Measurements from ENCODE around the gene EXD3. TPM values are rescaled to one million over a fixed set of nuclear protein-coding genes. Genes with fewer than 3 reads are reported as not detected.

The EXD3 gene
- total and polyA plus RNA-seq, 9 of the 15 experiments (the other 6 are each of a cell fraction or from before 2014, with no cell fraction given) = 0.29 to 12.5 (median 3.9) TPM

GRCh38 chr9:137294681-137295237 lies 128.2 kb downstream of the EXD3 start:
- peaks cover 16 to 51% of the 10 kb centered on the region in 2 experiments for H3K4me1 ChIP-seq (replicated peaks in 1 of 2; ENCODE audit: control insufficient read depth in 2 of 2, insufficient read depth in 2 of 2, low read length in 2 of 2)
- peak in 1 of 4 experiments; percentile 35 for DNase-seq (ENCODE audit: extremely low read depth in 1 of 4, low spot score in 3 of 4)
- H4K20me1 ChIP-seq (replicated peaks; ENCODE audit: control insufficient read depth, insufficient read depth, low read length) = no peaks in the 10 kb centered on the region; the same call in none of the 2 replicates
- H2AFZ ChIP-seq (ENCODE audit: low read depth, low read length) = peak overlapping the region; percentile 83
- peak overlapping the region; percentile 49; the same call in 1 of the 2 replicates for H3K4me2 ChIP-seq (ENCODE audit: insufficient read depth, low read length)
- H3K9me3 ChIP-seq (replicated peaks; ENCODE audit: control insufficient read depth, insufficient read depth, low read depth, low read length) = 0 out of 2 replicates have a peak, but pooled peaks cover 1% of the 10 kb centered on the region
- WGBS (ENCODE audit: insufficient coverage, low coverage, missing lambda C conversion rate) = 76% methylated on average over 34 of the region's 35 CpGs
- in situ Hi-C loops (cut with MboI) = loop anchor here (5.0 kb wide), 1 partner anchor 233 kb away; no protein-coding TSS in a partner anchor
- BruUV-seq (replicated peaks) = no TSS peak
- peak overlapping the region; percentile 55 for H3K4me3 ChIP-seq
- POLR2A ChIA-PET = no interaction called here
- H3K79me2 ChIP-seq (ENCODE audit: control insufficient read depth, insufficient read depth, low read length) = peaks cover 8% of the 10 kb centered on the region
- no peaks in the 10 kb centered on the region for H3K9me1 ChIP-seq (ENCODE audit: control insufficient read depth, insufficient read depth, low read length)
- no peak for FAIRE-seq
- peak overlapping the region; percentile 56; the same call in 1 of the 3 replicates for H3K27ac ChIP-seq (ENCODE audit: extremely low read depth, low read depth, low read length)
- peak overlapping the region; percentile 56 to 87; a peak in 2 of 4 replicates for H3K9ac ChIP-seq (ENCODE audit: insufficient read depth in 1 of 2, low read depth in 2 of 2, low read length in 2 of 2)
- H3K36me3 ChIP-seq (ENCODE audit: control insufficient read depth, insufficient read depth, low read length) = peaks cover 8% of the 10 kb centered on the region; the same call in 1 of the 3 replicates
- intact Hi-C loops (cut with micrococcal nuclease) = no loop called here
- ATAC-seq = no peak
- H3K27me3 ChIP-seq (ENCODE audit: control insufficient read depth in 2 of 2, insufficient read depth in 2 of 2, low read length in 2 of 2) = no peaks in the 10 kb centered on the region
- CTCF ChIA-PET (ENCODE audit: low intra/inter-chr PET ratio) = interaction anchor here (0.6 to 1.7 kb wide), 3 partner anchors 17 to 508 kb away, joined by 3 to 8 read pairs (median 4); partner anchors contain the start of gene TOR4A
- TF ChIP-seq MYBL2 (IDR thresholded peaks at IDR 0.05; ENCODE audit: low read depth) (no peak), MYBL2 (CRISPR knock-in tag; IDR thresholded peaks at IDR 0.05; ENCODE audit: borderline replicate concordance) (no peak), SMAD1 (IDR thresholded peaks at IDR 0.05; ENCODE audit: low read depth, low read length, partially characterized antibody) (no peak), FIP1L1 (IDR thresholded peaks at IDR 0.05; ENCODE audit: low read depth, low read length, poor library complexity, severe bottlenecking) (peak; percentile 22), HLTF (IDR thresholded peaks at IDR 0.05) (peak; percentile 14; the same call in 1 of the 2 replicates), ZBTB1 (CRISPR knock-in tag; IDR thresholded peaks at IDR 0.05; ENCODE audit: borderline replicate concordance, low read depth) (peak; percentile 15; the same call in 1 of the 2 replicates), BRCA1 (IDR thresholded peaks at IDR 0.05) (no peak), BRCA1 (CRISPR knock-in tag; IDR thresholded peaks at IDR 0.05) (0 out of 2 replicates have a peak, but pooled peaks have one; percentile 24), HNRNPH1 (optimal IDR thresholded peaks at IDR 0.05; ENCODE audit: low read depth, low read length) (no peak), ZNF609 (CRISPR knock-in tag; IDR thresholded peaks at IDR 0.05; ENCODE audit: borderline replicate concordance) (no peak), ZFX (CRISPR knock-in tag; IDR thresholded peaks at IDR 0.05) (peak; percentile 43; the same call in 1 of the 2 replicates), USF1 (CRISPR knock-in tag; IDR thresholded peaks at IDR 0.05) (no peak), ZBTB33 (CRISPR knock-in tag; IDR thresholded peaks at IDR 0.05) (peak; percentile 99), ZNF224 (CRISPR knock-in tag; IDR thresholded peaks at IDR 0.05) (no peak)
